ENCODE results near the gene ZSWIM8.

Gene ZSWIM8

GRCh38 chr10:73761781-73762180, 23.6 kb upstream of the ZSWIM8 start (continued):
- TF ChIP-seq PRDM10 (tag by site-specific recombination; IDR thresholded peaks at IDR 0.05) (no peak), ZNF701 (tag by site-specific recombination; IDR thresholded peaks at IDR 0.05) (no peak), SCRT1 (tag by site-specific recombination; IDR thresholded peaks at IDR 0.05; ENCODE audit: borderline replicate concordance) (no peak), ZNF223 (tag by site-specific recombination; IDR thresholded peaks at IDR 0.05) (no peak), ZNF548 (tag by site-specific recombination; IDR thresholded peaks at IDR 0.05) (no peak), ZNF645 (tag by site-specific recombination; IDR thresholded peaks at IDR 0.05) (no peak)

- Histone ChIP-seq H3K36me3 (ENCODE audit: control insufficient read depth in 2 of 2, insufficient read depth in 1 of 2, low read length in 2 of 2) (peaks cover 45 to 89% of the 10 kb centered on the region in 2 experiments), H3K27ac (ENCODE audit: extremely low read depth, low read depth, low read length) (no peak overlapping the region), H3K9me3 (ENCODE audit: control insufficient read depth, insufficient read depth, low read depth, low read length) (no peaks in the 10 kb centered on the region), H3K4me3 (ENCODE audit: low read depth, low read length) (no peak overlapping the region), H3K4me1 (ENCODE audit: control insufficient read depth, insufficient read depth, low read length) (no peaks in the 10 kb centered on the region)
- ChIA-PET CTCF (interaction anchor here (1.5 kb wide), 1 partner anchor 11 kb away, joined by 5 read pairs; no protein-coding TSS in a partner anchor), POLR2A (interaction anchor here (1.2 kb wide), 1 partner anchor 9 kb away, joined by 9 read pairs; a partner anchor contains a TSS)
- no peak for TF ChIP-seq ZNF157 (tag by site-specific recombination; IDR thresholded peaks at IDR 0.05)
- TF ChIP-seq ZNF416 (tag by site-specific recombination; IDR thresholded peaks at IDR 0.05): no peak
These were observed 22.5 kb upstream of the ZSWIM8 start for GRCh38 chr10:73762915-73763314.

- Histone ChIP-seq H3K4me3 (ENCODE audit: low read depth, low read length) (no peak overlapping the region), H3K36me3 (ENCODE audit: control insufficient read depth in 2 of 2, insufficient read depth in 1 of 2, low read length in 2 of 2) (peaks cover 42 to 92% of the 10 kb centered on the region in 2 experiments), H3K4me1 (ENCODE audit: control insufficient read depth, insufficient read depth, low read length) (no peaks in the 10 kb centered on the region), H3K27ac (ENCODE audit: extremely low read depth, low read depth, low read length) (no peak overlapping the region), H3K9me3 (ENCODE audit: control insufficient read depth, insufficient read depth, low read depth, low read length) (no peaks in the 10 kb centered on the region)
- POLR2A ChIA-PET: interaction anchor here (1.2 kb wide), 1 partner anchor 9 kb away, joined by 9 read pairs; a partner anchor contains a TSS
- TF ChIP-seq OSR2 (tag by site-specific recombination; IDR thresholded peaks at IDR 0.05) (no peak), ZNF362 (tag by site-specific recombination; IDR thresholded peaks at IDR 0.05) (0 out of 2 replicates have a peak, but pooled peaks have one; percentile 16), ZNF777 (tag by site-specific recombination; IDR thresholded peaks at IDR 0.05; ENCODE audit: borderline replicate concordance) (no peak)
- CTCF ChIA-PET: interaction anchor here (1.5 kb wide), 1 partner anchor 10 kb away, joined by 5 read pairs; no protein-coding TSS in a partner anchor
These were observed 22.1 kb upstream of the ZSWIM8 start for GRCh38 chr10:73763343-73763742.

- no peaks in the 10 kb centered on the region for H3K4me1 ChIP-seq (ENCODE audit: control insufficient read depth, insufficient read depth, low read length)
- no peaks in the 10 kb centered on the region for H3K9me3 ChIP-seq (ENCODE audit: control insufficient read depth, insufficient read depth, low read depth, low read length)
- ChIA-PET CTCF (no interaction called here), POLR2A (interaction anchor here (0.5 kb wide), 1 partner anchor 11 kb away, joined by 3 read pairs; no protein-coding TSS in a partner anchor)
- peaks cover 37 to 95% of the 10 kb centered on the region in 2 experiments for H3K36me3 ChIP-seq (ENCODE audit: control insufficient read depth in 2 of 2, insufficient read depth in 1 of 2, low read length in 2 of 2)
- no peak overlapping the region for H3K27ac ChIP-seq (ENCODE audit: extremely low read depth, low read depth, low read length)
- TF ChIP-seq EGR2 (tag by site-specific recombination; IDR thresholded peaks at IDR 0.05; ENCODE audit: low read depth) (no peak), ZNF76 (tag by site-specific recombination; IDR thresholded peaks at IDR 0.05; ENCODE audit: borderline replicate concordance, low read depth) (no peak), ZNF707 (tag by site-specific recombination; IDR thresholded peaks at IDR 0.05) (no peak), PRDM6 (tag by site-specific recombination; IDR thresholded peaks at IDR 0.05) (no peak)
- no peak overlapping the region for H3K4me3 ChIP-seq (ENCODE audit: low read depth, low read length)
These were observed 20.3 kb upstream of the ZSWIM8 start for GRCh38 chr10:73765066-73765465.

Data from HEK293 (cell line).